ENCODE data around the gene LRRFIP1. TPM values are rescaled to one million over a fixed set of nuclear protein-coding genes. Genes with fewer than 3 reads are reported as not detected.

Gene LRRFIP1
- total and polyA plus RNA-seq, 12 donors, result 91.5 to 132 (median 110) TPM

- intact Hi-C loops (cut with DNase I), result loop anchor here in 6 of 10 donors (5.0 to 10.0 kb wide), 4 partner anchors 141 to 231 kb away; no protein-coding TSS in a partner anchor
- Histone ChIP-seq H3K36me3 (peaks cover 0 to 41% (median 3%) of the 10 kb centered on the region in 9 donors), H3K9me3 (no peaks in the 10 kb centered on the region), H3K4me3 (no peak overlapping the region), H3K4me1 (peaks cover 24 to 79% (median 71%) of the 10 kb centered on the region in 9 donors), H3K27ac (peak overlapping the region in 5 of 10 donors; percentile 2 to 55 (median 41)), H3K27me3 (no peaks in the 10 kb centered on the region)
- no peak for TF ChIP-seq CTCF (IDR thresholded peaks at IDR 0.05)
- ATAC-seq (no peak), DNase-seq (no peak)
- WGBS, 2 donors, result 76 to 77% methylated on average over 6 of the region's 6 CpGs
These were observed 115.6 kb downstream of the LRRFIP1 start for GRCh38 chr2:237743024-237743423.

GRCh38 chr2:237743561-237744269, 116.3 kb downstream of the LRRFIP1 start:
- ATAC-seq (peak in 1 of 8 donors; percentile 4), DNase-seq (no peak)
- Histone ChIP-seq H3K27me3 (no peaks in the 10 kb centered on the region), H3K36me3 (peaks cover 0 to 45% (median 8%) of the 10 kb centered on the region in 9 donors), H3K9me3 (no peaks in the 10 kb centered on the region), H3K27ac (peak overlapping the region in 7 of 10 donors; percentile 2 to 55 (median 35)), H3K4me1 (peaks cover 19 to 72% (median 64%) of the 10 kb centered on the region in 9 donors), H3K4me3 (no peak overlapping the region)
- TF ChIP-seq CTCF (IDR thresholded peaks at IDR 0.05), result peak in 2 of 9 donors; percentile 8 to 9
- intact Hi-C loops (cut with DNase I), result loop anchor here in 7 of 10 donors (2.0 to 10.0 kb wide), 8 partner anchors 69 to 231 kb away; no protein-coding TSS in a partner anchor
- WGBS, 2 donors, result 55 to 57% methylated on average over 12 of the region's 12 CpGs

- no peak for TF ChIP-seq CTCF (IDR thresholded peaks at IDR 0.05)
- intact Hi-C loops (cut with DNase I), result loop anchor here in 7 of 10 donors (2.0 to 10.0 kb wide), 8 partner anchors 69 to 232 kb away; no protein-coding TSS in a partner anchor
- Histone ChIP-seq H3K36me3 (peaks cover 0 to 50% (median 11%) of the 10 kb centered on the region in 9 donors), H3K27me3 (no peaks in the 10 kb centered on the region), H3K9me3 (no peaks in the 10 kb centered on the region), H3K4me3 (no peak overlapping the region), H3K4me1 (peaks cover 15 to 66% (median 59%) of the 10 kb centered on the region in 9 donors), H3K27ac (peak overlapping the region in 4 of 10 donors; percentile 2 to 51 (median 38))
- no peak for ATAC-seq
- 91% methylated on average over 6 of the region's 6 CpGs for WGBS, 2 donors
- DNase-seq, result no peak
These were observed 116.9 kb downstream of the LRRFIP1 start for GRCh38 chr2:237744270-237744612.

GRCh38 chr2:237744613-237745249, 117.3 kb downstream of the LRRFIP1 start:
- Histone ChIP-seq H3K9me3 (no peaks in the 10 kb centered on the region), H3K4me1 (peaks cover 11 to 61% (median 54%) of the 10 kb centered on the region in 9 donors), H3K4me3 (no peak overlapping the region), H3K27me3 (no peaks in the 10 kb centered on the region), H3K27ac (peak overlapping the region in 5 of 10 donors; percentile 2 to 58 (median 41)), H3K36me3 (peaks cover 0 to 55% (median 12%) of the 10 kb centered on the region in 9 donors)
- intact Hi-C loops (cut with DNase I), result loop anchor here in 9 of 10 donors (1.0 to 10.0 kb wide), 13 partner anchors 70 to 232 kb away; no protein-coding TSS in a partner anchor
- DNase-seq (peak; percentile 74 to 84), ATAC-seq (peak; percentile 76 to 92 (median 84))
- 42 to 43% methylated on average over 18 of the region's 18 CpGs for WGBS, 2 donors
- peak; percentile 97 to 99 (median 99) for TF ChIP-seq CTCF (IDR thresholded peaks at IDR 0.05)
